ENCODE measurements around the gene AFF1.

Gene AFF1

GRCh38 chr4:87090305-87090704 lies 155.5 kb downstream of the AFF1 start:
- no peak overlapping the region for H3K4me3 ChIP-seq (ENCODE audit: low read depth, low read length)
- DNase-seq (ENCODE audit: low read depth): no peak
- TF ChIP-seq, protein P1, sequence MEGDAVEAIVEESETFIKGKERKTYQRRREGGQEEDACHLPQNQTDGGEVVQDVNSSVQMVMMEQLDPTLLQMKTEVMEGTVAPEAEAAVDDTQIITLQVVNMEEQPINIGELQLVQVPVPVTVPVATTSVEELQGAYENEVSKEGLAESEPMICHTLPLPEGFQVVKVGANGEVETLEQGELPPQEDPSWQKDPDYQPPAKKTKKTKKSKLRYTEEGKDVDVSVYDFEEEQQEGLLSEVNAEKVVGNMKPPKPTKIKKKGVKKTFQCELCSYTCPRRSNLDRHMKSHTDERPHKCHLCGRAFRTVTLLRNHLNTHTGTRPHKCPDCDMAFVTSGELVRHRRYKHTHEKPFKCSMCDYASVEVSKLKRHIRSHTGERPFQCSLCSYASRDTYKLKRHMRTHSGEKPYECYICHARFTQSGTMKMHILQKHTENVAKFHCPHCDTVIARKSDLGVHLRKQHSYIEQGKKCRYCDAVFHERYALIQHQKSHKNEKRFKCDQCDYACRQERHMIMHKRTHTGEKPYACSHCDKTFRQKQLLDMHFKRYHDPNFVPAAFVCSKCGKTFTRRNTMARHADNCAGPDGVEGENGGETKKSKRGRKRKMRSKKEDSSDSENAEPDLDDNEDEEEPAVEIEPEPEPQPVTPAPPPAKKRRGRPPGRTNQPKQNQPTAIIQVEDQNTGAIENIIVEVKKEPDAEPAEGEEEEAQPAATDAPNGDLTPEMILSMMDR (conservative IDR thresholded peaks at IDR 0.05; ENCODE audit: low read depth, low read length): no peak

GRCh38 chr4:87092389-87093141 lies 157.8 kb downstream of the AFF1 start:
- DNase-seq (ENCODE audit: low read depth): peak; percentile 92
- no peak overlapping the region for H3K4me3 ChIP-seq (ENCODE audit: low read depth, low read length)
- TF ChIP-seq, protein P1 (conservative IDR thresholded peaks at IDR 0.05; ENCODE audit: low read depth, low read length): no peak

DNA sequence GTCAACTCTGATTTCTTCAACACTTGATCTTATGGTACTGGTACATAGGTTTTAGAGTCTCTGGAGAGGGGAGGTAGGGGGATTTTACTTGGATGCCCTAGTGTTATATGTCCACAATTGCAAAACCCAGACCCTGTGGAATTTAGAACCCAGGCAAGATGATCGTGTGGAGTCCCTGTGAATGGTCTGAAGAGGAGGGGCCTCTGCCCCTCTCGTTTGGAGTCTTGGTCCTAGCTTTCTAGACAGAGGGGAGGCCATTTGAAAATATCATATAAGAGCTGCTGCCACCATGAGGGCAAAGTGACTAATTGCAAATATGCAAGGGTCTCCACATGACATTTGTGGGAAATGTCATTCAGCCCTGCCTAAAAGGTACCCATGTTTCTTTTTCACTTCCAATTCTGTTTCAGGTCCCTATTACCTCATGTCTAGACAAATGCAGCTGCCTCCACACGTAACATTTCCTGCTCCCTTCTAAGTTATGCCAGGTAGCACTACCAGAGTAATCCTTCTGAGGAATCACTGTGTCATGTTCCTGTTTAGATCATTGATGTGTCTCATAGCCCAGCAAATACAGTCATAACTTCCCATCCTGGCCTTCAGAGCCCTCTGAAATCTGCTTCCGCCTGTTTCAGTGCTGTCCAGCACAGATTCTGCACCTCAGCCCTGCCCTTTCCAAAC lies 158.8 kb downstream of the AFF1 start:
- peak; percentile 68 for DNase-seq (ENCODE audit: low read depth)
- TF ChIP-seq, protein P1 (conservative IDR thresholded peaks at IDR 0.05; ENCODE audit: low read depth, low read length): peak; percentile 65
- no peak overlapping the region for H3K4me3 ChIP-seq (ENCODE audit: low read depth, low read length)

- TF ChIP-seq, protein P1 (conservative IDR thresholded peaks at IDR 0.05; ENCODE audit: low read depth, low read length): no peak
- no peak overlapping the region for H3K4me3 ChIP-seq (ENCODE audit: low read depth, low read length)
- no peak for DNase-seq (ENCODE audit: low read depth)
These were observed 162.3 kb downstream of the AFF1 start for GRCh38 chr4:87097075-87097474.

DNA sequence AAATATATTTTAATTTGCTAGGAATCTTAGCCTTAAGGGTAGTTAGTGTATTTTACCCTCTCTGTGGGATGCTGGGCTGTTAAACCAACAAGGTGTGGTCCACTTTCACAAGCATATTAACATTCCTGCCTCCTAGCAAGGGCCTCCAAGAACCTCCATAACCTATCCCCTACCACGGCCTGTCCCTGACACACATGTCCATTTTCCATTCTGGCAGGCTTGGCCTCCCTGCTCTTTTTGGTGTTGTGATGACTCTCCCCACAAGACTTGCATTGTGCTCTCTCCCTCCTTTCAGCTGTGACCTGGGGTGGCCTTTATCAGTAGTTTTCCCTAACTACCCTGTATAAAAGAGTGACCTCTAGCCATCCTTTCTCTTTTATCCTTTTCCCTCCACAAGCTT lies 165.4 kb downstream of the AFF1 start:
- TF ChIP-seq, protein P1 (conservative IDR thresholded peaks at IDR 0.05; ENCODE audit: low read depth, low read length): no peak

GRCh38 chr4:87101543-87102199 lies 166.9 kb downstream of the AFF1 start:
- TF ChIP-seq, protein P1 (conservative IDR thresholded peaks at IDR 0.05; ENCODE audit: low read depth, low read length): no peak
- DNase-seq (ENCODE audit: low read depth): peak; percentile 45
- no peak overlapping the region for H3K4me3 ChIP-seq (ENCODE audit: low read depth, low read length)

More for the DNA sequence above, 165.4 kb downstream of the AFF1 start:
- DNase-seq (ENCODE audit: low read depth): no peak
- H3K4me3 ChIP-seq (ENCODE audit: low read depth, low read length): no peak overlapping the region
